ENCODE data around the gene PODNL1.
"Not testable (repeated sequence)": the region's sequence is repeated elsewhere in the genome, so short reads cannot be mapped to it uniquely, and the experiment has no call there.

Gene PODNL1

DNA sequence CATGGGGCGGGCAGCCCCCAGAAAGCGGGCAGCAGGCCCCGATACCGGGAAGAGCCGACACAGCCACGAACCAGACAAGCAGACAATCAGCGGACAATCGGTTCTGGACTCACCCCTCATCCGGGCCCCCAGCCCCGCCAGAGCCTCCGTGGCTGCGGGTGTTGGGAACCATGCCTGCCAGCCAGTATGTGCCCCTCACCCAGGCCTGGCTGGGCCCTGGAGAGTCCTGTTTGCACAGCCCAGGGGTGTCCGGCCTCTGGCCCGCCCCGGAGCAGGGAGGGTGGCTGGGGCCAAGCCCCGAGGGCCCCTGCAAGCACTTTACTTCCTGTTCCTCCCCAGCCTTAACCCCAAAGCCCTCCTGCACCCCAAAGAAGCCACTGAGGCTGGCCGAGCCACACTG lies 7.8 kb downstream of the PODNL1 start:
- H3K27ac Mint-ChIP-seq: no peak overlapping the region
- no peak overlapping the region for H3K4me3 Mint-ChIP-seq
- no peaks in the 10 kb centered on the region for H3K9me3 Mint-ChIP-seq
- no peaks in the 10 kb centered on the region for H3K27me3 Mint-ChIP-seq
- H3K4me1 Mint-ChIP-seq (ENCODE audit: low read depth): no peaks in the 10 kb centered on the region
- H3K36me3 Mint-ChIP-seq (ENCODE audit: low read depth): peaks cover 5% of the 10 kb centered on the region

- no peaks in the 10 kb centered on the region for H3K27me3 Mint-ChIP-seq
- H3K4me3 Mint-ChIP-seq: no peak overlapping the region
These were observed 8.3 kb downstream of the PODNL1 start for GRCh38 chr19:13929956-13930355.

GRCh38 chr19:13929340-13929739 lies 8.9 kb downstream of the PODNL1 start:
- Mint-ChIP-seq H3K36me3 (ENCODE audit: low read depth) (peaks cover 10% of the 10 kb centered on the region), H3K27me3 (no peaks in the 10 kb centered on the region), H3K4me3 (no peak overlapping the region), H3K9me3 (no peaks in the 10 kb centered on the region), H3K27ac (no peak overlapping the region), H3K4me1 (ENCODE audit: low read depth) (no peaks in the 10 kb centered on the region)

More at GRCh38 chr19:13929956-13930355, 8.3 kb downstream of the PODNL1 start:
- Mint-ChIP-seq H3K9me3 (no peaks in the 10 kb centered on the region), H3K27ac (no peak overlapping the region), H3K36me3 (ENCODE audit: low read depth) (peaks cover 6% of the 10 kb centered on the region), H3K4me1 (ENCODE audit: low read depth) (no peaks in the 10 kb centered on the region)

DNA sequence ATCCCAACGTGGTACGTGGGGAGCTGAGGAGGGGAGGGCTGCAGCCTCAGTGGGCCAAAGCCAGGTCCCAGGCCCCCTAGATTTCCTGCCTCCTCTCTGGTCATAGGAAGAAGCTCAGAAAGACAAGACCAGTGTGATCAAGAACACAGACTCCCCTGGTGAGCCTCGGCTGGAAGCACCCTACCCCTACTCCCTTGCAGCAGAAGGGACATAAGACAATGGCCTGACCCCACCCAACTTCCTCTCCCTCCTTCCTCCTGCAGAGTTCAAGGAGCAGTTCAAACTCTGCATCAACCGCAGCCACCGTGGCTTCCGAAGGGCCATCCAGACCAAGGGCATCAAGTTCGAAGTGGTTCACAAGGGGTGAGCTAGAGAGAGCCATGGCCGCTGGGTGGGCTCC lies 11.5 kb downstream of the PODNL1 start:
- Mint-ChIP-seq H3K27me3 (no peaks in the 10 kb centered on the region), H3K4me3 (no peak overlapping the region), H3K27ac (no peak overlapping the region), H3K36me3 (ENCODE audit: low read depth) (peaks cover 27% of the 10 kb centered on the region), H3K4me1 (ENCODE audit: low read depth) (no peaks in the 10 kb centered on the region), H3K9me3 (no peaks in the 10 kb centered on the region)

DNA sequence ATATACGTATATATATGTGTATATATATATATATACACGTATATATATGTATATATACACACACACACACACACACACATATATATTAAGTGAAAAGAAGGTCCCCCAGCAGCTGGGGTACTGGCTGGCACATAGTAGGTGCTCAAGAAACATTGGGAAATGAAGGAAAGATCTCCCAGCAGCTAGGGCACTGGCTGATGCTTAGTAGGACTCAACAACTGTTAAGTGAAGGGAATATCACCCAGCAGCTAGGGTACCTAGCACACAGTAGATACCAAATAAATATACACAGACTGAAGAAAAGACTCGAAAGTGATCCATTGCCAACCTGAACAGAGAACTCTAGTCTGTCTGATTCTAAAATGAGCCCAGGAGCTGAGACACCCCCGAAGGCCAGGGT lies 12.2 kb downstream of the PODNL1 start:
- no peaks in the 10 kb centered on the region for H3K4me1 Mint-ChIP-seq (ENCODE audit: low read depth)
- peaks cover 34% of the 10 kb centered on the region for H3K36me3 Mint-ChIP-seq (ENCODE audit: low read depth)
- H3K27me3 Mint-ChIP-seq: no peaks in the 10 kb centered on the region
- H3K9me3 Mint-ChIP-seq: peaks cover 2% of the 10 kb centered on the region
- H3K27ac Mint-ChIP-seq: no peak overlapping the region
- H3K4me3 Mint-ChIP-seq: no peak overlapping the region

DNA sequence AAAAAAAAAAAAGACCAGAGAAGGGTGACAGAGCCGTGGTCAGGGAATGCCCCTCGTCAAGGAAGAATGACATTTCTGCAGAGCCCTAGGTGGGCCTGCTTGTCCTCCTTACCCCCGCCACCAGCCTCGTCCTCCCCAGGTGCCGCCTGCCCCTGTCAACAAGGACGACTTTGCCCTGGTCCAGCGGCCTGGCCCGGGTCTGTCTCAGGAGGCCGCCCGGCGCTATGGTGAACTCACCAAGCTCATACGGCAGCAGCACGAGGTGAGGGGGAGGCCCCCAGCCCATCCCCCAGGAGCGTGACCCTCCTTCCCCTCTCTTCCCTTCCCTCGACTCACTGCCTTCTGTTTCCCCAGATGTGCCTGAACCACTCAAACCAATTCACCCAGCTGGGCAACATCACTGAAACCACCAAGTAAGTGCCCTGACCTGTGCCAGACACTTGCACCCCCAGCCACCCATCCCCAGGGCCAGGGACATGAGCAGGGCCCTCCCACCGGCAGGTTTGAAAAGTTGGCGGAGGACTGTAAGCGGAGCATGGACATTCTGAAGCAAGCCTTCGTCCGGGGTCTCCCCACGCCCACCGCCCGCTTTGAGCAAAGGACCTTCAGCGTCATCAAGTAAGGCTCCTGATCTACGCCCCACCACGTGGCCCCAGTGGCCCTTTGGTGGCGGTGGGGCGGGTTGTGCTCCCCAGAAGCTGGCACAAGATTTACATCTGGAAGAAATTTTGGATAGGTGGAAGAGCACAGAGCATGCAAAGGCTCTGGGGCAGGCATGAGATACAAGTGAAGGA lies 14.8 kb downstream of the PODNL1 start:
- peaks cover 43% of the 10 kb centered on the region for H3K36me3 Mint-ChIP-seq (ENCODE audit: low read depth)
- no peak overlapping the region for H3K27ac Mint-ChIP-seq
- H3K27me3 Mint-ChIP-seq: no peaks in the 10 kb centered on the region

DNA sequence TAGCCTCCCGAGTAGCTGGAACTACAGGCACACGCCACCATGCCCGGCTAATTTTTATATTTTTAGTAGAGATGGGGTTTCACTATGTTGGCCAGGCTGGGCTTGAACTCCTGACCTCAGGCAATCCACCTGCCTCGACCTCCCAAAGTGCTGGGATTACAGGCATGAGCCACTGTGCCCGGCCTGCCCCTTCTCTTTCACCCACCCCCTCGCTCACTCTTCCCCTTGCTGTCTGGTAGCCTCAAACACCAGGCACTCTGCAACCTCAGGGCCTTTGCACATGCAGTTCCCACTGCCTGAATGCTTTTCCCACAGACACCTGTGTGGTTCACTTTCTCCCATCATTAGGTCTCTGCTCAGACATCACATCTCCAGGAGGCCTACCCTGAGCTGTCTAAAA lies 16.1 kb downstream of the PODNL1 start:
- not testable (repeated sequence) for H3K4me1 Mint-ChIP-seq (ENCODE audit: low read depth); H3K9me3 Mint-ChIP-seq; H3K27me3 Mint-ChIP-seq; H3K27ac Mint-ChIP-seq; H3K4me3 Mint-ChIP-seq
- peaks cover 45% of the 10 kb centered on the region for H3K36me3 Mint-ChIP-seq (ENCODE audit: low read depth)

More for the DNA sequence above, 14.8 kb downstream of the PODNL1 start:
- peaks cover 5% of the 10 kb centered on the region for H3K9me3 Mint-ChIP-seq
- no peaks in the 10 kb centered on the region for H3K4me1 Mint-ChIP-seq (ENCODE audit: low read depth)
- no peak overlapping the region for H3K4me3 Mint-ChIP-seq

DNA sequence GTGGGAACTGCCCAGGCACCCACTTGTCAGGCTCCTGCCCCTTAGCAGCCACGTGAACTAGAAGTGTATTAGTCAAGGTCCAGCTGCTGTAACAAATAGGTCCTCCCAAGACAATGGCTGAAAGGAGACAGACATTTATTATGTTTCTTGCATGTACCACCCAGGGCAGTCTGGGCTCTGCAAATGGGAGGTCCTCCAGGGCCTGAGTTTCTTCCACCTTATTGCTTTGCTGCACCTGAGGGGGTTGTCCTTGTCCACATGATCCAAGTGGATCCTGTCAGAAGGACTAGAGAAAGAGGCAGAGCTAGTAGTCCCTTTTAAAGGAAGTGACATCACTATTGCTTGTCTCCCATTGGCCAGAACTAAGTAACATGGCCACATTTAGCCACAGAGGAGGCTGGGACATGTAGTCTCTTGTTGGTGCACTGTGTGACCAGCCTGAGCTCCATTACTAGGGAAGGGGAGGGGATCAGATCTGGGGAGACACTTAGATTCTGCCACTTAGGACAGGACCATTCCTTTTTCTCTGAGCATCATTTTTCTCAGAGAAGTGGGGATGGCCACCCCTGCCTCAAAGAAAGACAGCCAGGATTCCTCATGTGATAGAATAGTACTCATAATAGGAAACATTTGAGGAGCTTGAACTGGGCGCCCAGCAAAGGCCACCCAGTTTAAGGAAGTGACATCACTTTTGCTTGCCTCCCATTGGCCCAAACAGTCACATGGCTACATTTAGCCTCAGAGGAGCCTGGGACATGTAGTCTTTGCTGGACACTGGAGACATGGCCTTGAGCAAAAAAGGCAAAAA lies 17.1 kb downstream of the PODNL1 start:
- Mint-ChIP-seq H3K27ac (no peak overlapping the region), H3K27me3 (no peaks in the 10 kb centered on the region), H3K9me3 (peaks cover 5% of the 10 kb centered on the region), H3K4me3 (no peak overlapping the region), H3K36me3 (ENCODE audit: low read depth) (peaks cover 44% of the 10 kb centered on the region), H3K4me1 (ENCODE audit: low read depth) (no peaks in the 10 kb centered on the region)

DNA sequence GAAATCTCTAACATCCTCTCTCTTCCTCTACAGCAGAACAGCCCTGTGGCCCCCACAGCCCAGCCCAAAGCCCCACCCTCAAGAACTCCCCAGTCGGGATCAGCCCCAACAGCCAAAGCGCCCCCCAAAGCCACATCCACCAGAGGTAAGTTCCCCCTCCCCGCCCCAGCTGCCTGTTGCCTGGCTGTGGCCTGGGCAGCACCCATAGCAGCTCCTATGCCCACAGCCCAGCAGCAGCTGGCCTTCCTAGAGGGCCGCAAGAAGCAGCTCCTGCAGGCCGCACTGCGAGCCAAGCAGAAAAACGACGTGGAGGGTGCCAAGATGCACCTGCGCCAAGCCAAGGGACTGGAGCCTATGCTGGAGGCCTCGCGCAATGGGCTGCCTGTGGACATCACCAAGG lies 17.7 kb downstream of the PODNL1 start:
- H3K4me1 Mint-ChIP-seq (ENCODE audit: low read depth): no peaks in the 10 kb centered on the region
- no peak overlapping the region for H3K27ac Mint-ChIP-seq
- H3K9me3 Mint-ChIP-seq: peaks cover 5% of the 10 kb centered on the region
- no peak overlapping the region for H3K4me3 Mint-ChIP-seq
- no peaks in the 10 kb centered on the region for H3K27me3 Mint-ChIP-seq
- peaks cover 44% of the 10 kb centered on the region for H3K36me3 Mint-ChIP-seq (ENCODE audit: low read depth)

DNA sequence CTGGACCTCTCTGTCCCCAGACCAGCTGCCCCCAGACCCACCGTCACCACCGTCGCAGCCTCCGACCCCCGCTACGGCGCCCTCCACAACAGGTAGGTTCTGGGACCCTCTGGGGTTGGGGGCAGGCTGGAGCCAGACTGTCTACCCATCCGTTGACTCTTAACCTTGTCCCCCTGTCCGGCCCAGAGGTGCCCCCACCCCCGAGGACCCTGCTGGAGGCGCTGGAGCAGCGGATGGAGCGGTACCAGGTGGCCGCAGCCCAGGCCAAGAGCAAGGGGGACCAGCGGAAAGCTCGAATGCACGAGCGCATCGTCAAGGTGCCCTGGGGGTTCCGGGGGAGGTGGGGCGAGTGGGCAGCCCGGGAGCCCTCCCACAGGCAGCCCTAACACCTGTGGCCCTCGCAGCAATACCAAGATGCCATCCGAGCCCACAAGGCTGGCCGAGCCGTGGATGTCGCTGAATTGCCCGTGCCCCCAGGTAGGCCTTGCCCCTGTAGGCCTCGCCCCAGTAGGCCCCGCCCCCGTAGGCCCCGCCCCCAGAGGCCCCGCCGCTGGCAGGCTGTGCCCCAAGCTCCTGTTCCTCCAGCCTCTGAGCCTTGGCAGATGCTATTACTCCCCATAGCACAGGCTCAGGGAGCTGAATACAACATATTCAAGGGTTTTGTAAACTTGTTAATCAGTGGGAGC lies 19.3 kb downstream of the PODNL1 start:
- no peaks in the 10 kb centered on the region for H3K27me3 Mint-ChIP-seq
- no peak overlapping the region for H3K27ac Mint-ChIP-seq
- peaks cover 5% of the 10 kb centered on the region for H3K9me3 Mint-ChIP-seq
- peaks cover 44% of the 10 kb centered on the region for H3K36me3 Mint-ChIP-seq (ENCODE audit: low read depth)
- no peaks in the 10 kb centered on the region for H3K4me1 Mint-ChIP-seq (ENCODE audit: low read depth)
- H3K4me3 Mint-ChIP-seq: no peak overlapping the region

- Mint-ChIP-seq H3K27ac (no peak overlapping the region), H3K9me3 (peaks cover 5% of the 10 kb centered on the region), H3K4me3 (no peak overlapping the region), H3K4me1 (ENCODE audit: low read depth) (no peaks in the 10 kb centered on the region), H3K27me3 (no peaks in the 10 kb centered on the region), H3K36me3 (ENCODE audit: low read depth) (peaks cover 39% of the 10 kb centered on the region)
These were observed 20.3 kb downstream of the PODNL1 start for GRCh38 chr19:13917888-13918406.

DNA sequence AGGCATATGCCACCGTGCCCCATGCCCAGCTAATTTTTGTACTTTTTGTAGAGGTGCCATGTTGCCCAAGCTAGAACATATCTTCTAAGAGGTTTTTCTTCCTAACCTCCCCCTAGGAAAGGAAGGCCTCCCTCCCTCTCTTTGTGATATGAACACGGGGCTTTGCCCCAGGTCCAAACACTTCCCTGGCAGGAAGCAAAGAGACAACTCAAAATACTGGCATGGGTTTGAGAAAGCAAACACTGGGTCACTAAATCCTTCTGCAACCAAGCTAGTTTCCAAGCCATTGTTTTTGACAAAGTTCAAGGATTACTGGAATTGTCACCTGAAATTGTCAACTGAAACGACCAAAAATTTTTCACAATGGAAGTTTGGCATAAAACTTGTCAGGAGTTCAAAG lies 23.4 kb downstream of the PODNL1 start:
- Mint-ChIP-seq H3K36me3 (ENCODE audit: low read depth) (peaks cover 23% of the 10 kb centered on the region), H3K4me3 (no peak overlapping the region), H3K9me3 (no peaks in the 10 kb centered on the region), H3K27ac (no peak overlapping the region), H3K27me3 (no peaks in the 10 kb centered on the region), H3K4me1 (ENCODE audit: low read depth) (no peaks in the 10 kb centered on the region)

DNA sequence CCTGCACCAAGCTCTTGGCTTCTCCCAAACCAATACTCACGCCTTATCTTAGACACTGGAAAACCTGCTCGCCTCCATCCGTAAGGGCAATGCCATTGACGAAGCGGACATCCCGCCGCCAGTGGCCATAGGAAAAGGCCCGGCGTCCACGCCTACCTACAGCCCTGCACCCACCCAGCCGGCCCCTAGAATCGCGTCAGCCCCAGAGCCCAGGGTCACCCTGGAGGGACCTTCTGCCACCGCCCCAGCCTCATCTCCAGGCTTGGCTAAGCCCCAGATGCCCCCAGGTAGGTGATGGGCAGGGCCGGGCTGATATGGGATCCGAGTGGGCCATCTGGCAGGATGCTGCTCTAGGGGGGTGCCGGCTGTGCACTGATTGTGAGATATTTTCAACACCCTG lies 24.9 kb downstream of the PODNL1 start:
- H3K4me3 Mint-ChIP-seq: no peak overlapping the region
- peaks cover 22% of the 10 kb centered on the region for H3K36me3 Mint-ChIP-seq (ENCODE audit: low read depth)
- H3K4me1 Mint-ChIP-seq (ENCODE audit: low read depth): no peaks in the 10 kb centered on the region
- H3K27me3 Mint-ChIP-seq: no peaks in the 10 kb centered on the region
- H3K9me3 Mint-ChIP-seq: no peaks in the 10 kb centered on the region
- no peak overlapping the region for H3K27ac Mint-ChIP-seq

DNA sequence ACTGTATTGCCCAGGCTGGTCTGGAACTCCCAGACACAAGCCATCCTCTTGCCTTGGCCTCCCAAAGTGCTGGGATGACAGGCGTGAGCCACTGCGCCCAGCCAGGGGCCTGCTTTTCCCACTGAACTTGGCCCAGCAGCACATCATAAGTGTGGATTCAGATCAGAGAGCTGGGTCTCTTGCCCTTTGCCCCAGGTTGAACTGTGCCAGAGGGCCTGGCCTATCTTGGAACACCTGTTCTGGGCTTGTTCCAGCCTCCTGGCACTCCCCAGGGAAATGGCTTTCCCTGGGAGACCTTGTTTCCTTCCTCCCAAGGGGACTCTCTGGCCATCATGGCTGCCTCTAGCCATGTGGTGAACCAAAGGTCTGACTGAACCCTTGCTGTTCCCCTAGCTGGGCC lies 28.8 kb downstream of the PODNL1 start:
- peaks cover 14% of the 10 kb centered on the region for H3K36me3 Mint-ChIP-seq (ENCODE audit: low read depth)
- no peak overlapping the region for H3K4me3 Mint-ChIP-seq
- H3K27ac Mint-ChIP-seq: no peak overlapping the region
- H3K4me1 Mint-ChIP-seq (ENCODE audit: low read depth): peaks cover 16% of the 10 kb centered on the region
- H3K27me3 Mint-ChIP-seq: no peaks in the 10 kb centered on the region
- H3K9me3 Mint-ChIP-seq: no peaks in the 10 kb centered on the region

DNA sequence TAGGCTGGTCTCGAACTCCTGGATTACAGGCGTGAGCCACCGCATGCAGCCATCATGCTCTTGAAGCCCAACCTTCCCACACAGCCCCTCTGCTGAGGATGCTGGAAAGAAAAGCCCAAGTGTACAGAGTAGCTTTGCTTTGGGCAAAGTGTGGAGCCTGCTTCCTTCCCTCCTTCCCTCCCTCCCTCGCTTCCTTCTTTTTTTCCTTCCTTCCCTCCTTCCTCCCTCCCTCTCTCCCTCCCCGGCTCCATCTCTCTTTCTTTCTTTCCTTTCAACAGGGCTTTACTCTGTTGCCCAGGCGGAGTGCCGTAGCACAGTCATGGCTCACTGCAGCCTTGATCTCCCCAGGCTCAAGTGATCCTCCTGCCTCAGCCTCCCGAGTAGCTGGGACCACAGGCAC lies 29.5 kb downstream of the PODNL1 start:
- Mint-ChIP-seq H3K9me3 (no peaks in the 10 kb centered on the region), H3K36me3 (ENCODE audit: low read depth) (peaks cover 14% of the 10 kb centered on the region), H3K27me3 (no peaks in the 10 kb centered on the region), H3K4me1 (ENCODE audit: low read depth) (peaks cover 20% of the 10 kb centered on the region), H3K27ac (no peak overlapping the region), H3K4me3 (no peak overlapping the region)

Data from stimulated activated naive CD8-positive, alpha-beta T cell treated with anti-CD3 and anti-CD28 coated beads, Interleukin-15, Interleukin-2, amounts not matched to agents 100 ng/mL and 50 ng/mL, for 24 hours (primary cell).